ENCODE measurements around the gene ZDHHC9. TPM values are rescaled to one million over a fixed set of nuclear protein-coding genes. Genes with fewer than 3 reads are reported as not detected.

The ZDHHC9 gene
- total RNA-seq (2022; extraction: Qiagen RNA extraction): 60.8 to 67.5 TPM (median 64.8 TPM) in 5 replicates

GRCh38 chrX:129843459-129844306 is at the start of gene ZDHHC9:
Gene ZDHHC9 (minus strand): TSS chrX:129843886. CDS start chrX:129841945, 1,941 bp downstream.

GRCh38 chrX:129779747-129780146 is 63.9 kb downstream of the ZDHHC9 start, which contains the start of gene SASH3:
Gene SASH3 (plus strand): TSS chrX:129779949. CDS start chrX:129780098, 149 bp downstream.

Other genes starting within 250 kb of the ZDHHC9 start
- gene APLN, start 188.9 kb downstream of the ZDHHC9 start, total RNA-seq (2022; extraction: Qiagen RNA extraction): 0.58 to 1.00 TPM (median 0.77 TPM) in 5 replicates
- not detected in 5 replicates for gene XPNPEP2, start 104.9 kb downstream of the ZDHHC9 start, total RNA-seq (2022; extraction: Qiagen RNA extraction)
- gene SASH3, start 63.9 kb downstream of the ZDHHC9 start, total RNA-seq (2022; extraction: Qiagen RNA extraction): not detected in 5 replicates
- gene UTP14A, start 62.3 kb upstream of the ZDHHC9 start, total RNA-seq (2022; extraction: Qiagen RNA extraction): 38.8 to 53.5 TPM (median 39.1 TPM) in 5 replicates
- gene BCORL1, start 138.7 kb upstream of the ZDHHC9 start, total RNA-seq (2022; extraction: Qiagen RNA extraction): 7.4 to 11.6 TPM (median 10.5 TPM) in 5 replicates

Measured in A549 treated with AZD2906 at 1 μM for 4 hours (cell line).